Astrocyte (in vitro differentiated cells and primary cell): ENCODE results near the gene ASNS.

ENCODE experiments used
- CTCF ChIP-seq: IDR thresholded peaks from 2 replicates; pipeline ENCODE4 v1.5.1; 2011; ENCODE audit warnings: low read depth, mild to moderate bottlenecking, inconsistent platforms, low read length, moderate library complexity; ENCODE audit not compliant: insufficient read depth
- EZH2 ChIP-seq: IDR thresholded peaks from 2 replicates; pipeline ENCODE4 v1.6.1; 2012; ENCODE audit warnings: mild to moderate bottlenecking, low read length, inconsistent platforms; ENCODE audit not compliant: insufficient read depth

- TF ChIP-seq EZH2 (no peak), CTCF (no peak)
Measured at GRCh38 chr7:97847791-97848190, 24.4 kb downstream of the ASNS start.
